H9 (cell line): ENCODE results near the gene TCP11L1. TPM values are rescaled to one million over a fixed set of nuclear protein-coding genes. Genes with fewer than 3 reads are reported as not detected.

ENCODE experiments used
- DNase-seq: peaks from one replicate; pipeline ENCODE4 v3.0.0-alpha.2; 2017
- H2AFZ ChIP-seq: one replicate; pipeline ENCODE4 v1.6.1; 2013; ENCODE audit warnings: mild to moderate bottlenecking, low read length, control low read depth, moderate library complexity
- H2AK5ac ChIP-seq: 2 replicates; pipeline ENCODE4 v1.6.1; 2013; ENCODE audit warnings: low read length, control low read depth, mixed read lengths; ENCODE audit not compliant: insufficient read length
- H2BK120ac ChIP-seq: one replicate; pipeline ENCODE4 v1.6.1; 2013; ENCODE audit warnings: low read depth, mild to moderate bottlenecking, low read length, control low read depth, inconsistent platforms; ENCODE audit not compliant: poor library complexity, severe bottlenecking
- H2BK12ac ChIP-seq: 2 replicates; pipeline ENCODE4 v1.6.1; 2013; ENCODE audit warnings: low read length, control low read depth, mixed read lengths, low read depth; ENCODE audit not compliant: insufficient read length
- H2BK15ac ChIP-seq: 2 replicates; pipeline ENCODE4 v1.6.1; 2013; ENCODE audit warnings: low read depth, low read length, control low read depth
- H2BK20ac ChIP-seq: one replicate; pipeline ENCODE4 v1.6.1; 2013; ENCODE audit warnings: low read depth, mild to moderate bottlenecking, low read length, control low read depth, inconsistent platforms; ENCODE audit not compliant: poor library complexity, severe bottlenecking
- H2BK5ac ChIP-seq: 2 replicates; pipeline ENCODE4 v1.6.1; 2013; ENCODE audit warnings: low read length, control low read depth, mixed read lengths; ENCODE audit not compliant: insufficient read length
- H3K14ac ChIP-seq: 2 replicates; pipeline ENCODE4 v1.6.1; 2013; ENCODE audit warnings: low read length, control low read depth; ENCODE audit not compliant: insufficient read depth
- H3K18ac ChIP-seq: 2 replicates; pipeline ENCODE4 v1.6.1; 2013; ENCODE audit warnings: low read depth, mild to moderate bottlenecking, mixed read lengths, low read length, control low read depth; ENCODE audit not compliant: insufficient read length
- H3K23ac ChIP-seq: 2 replicates; pipeline ENCODE4 v1.6.1; 2013; ENCODE audit warnings: low read length, control low read depth, mixed read lengths, low read depth; ENCODE audit not compliant: insufficient read length
- H3K23me2 ChIP-seq: 2 replicates; pipeline ENCODE4 v1.6.1; 2013; ENCODE audit warnings: low read depth, mild to moderate bottlenecking, mixed read lengths, low read length, control low read depth; ENCODE audit not compliant: insufficient read length, poor library complexity, severe bottlenecking
- H3K27ac ChIP-seq: 2 replicates; pipeline ENCODE4 v1.5.1; 2013; ENCODE audit warnings: low read length, control low read depth, mixed read lengths, low read depth; ENCODE audit not compliant: insufficient read length
- H3K27me3 ChIP-seq: 2 replicates; pipeline ENCODE4 v1.6.1; 2013; ENCODE audit warnings: low read length, control low read depth, inconsistent platforms; ENCODE audit not compliant: insufficient read depth
- H3K4ac ChIP-seq: 2 replicates; pipeline ENCODE4 v1.6.1; 2013; ENCODE audit warnings: low read depth, mild to moderate bottlenecking, control low read depth, inconsistent platforms, low read length, moderate library complexity
- H3K4me1 ChIP-seq: 2 replicates; pipeline ENCODE4 v1.6.1; 2013; ENCODE audit warnings: low read length, control low read depth, inconsistent platforms; ENCODE audit not compliant: insufficient read depth
- H3K4me2 ChIP-seq: 2 replicates; pipeline ENCODE4 v1.6.1; 2013; ENCODE audit warnings: low read length, control low read depth, mixed read lengths; ENCODE audit not compliant: insufficient read length, insufficient read depth
- H3K56ac ChIP-seq: 2 replicates; pipeline ENCODE4 v1.6.1; 2013; ENCODE audit warnings: low read depth, mild to moderate bottlenecking, mixed read lengths, low read length, control low read depth; ENCODE audit not compliant: insufficient read length
- H3K79me1 ChIP-seq: 2 replicates; pipeline ENCODE4 v1.6.1; 2013; ENCODE audit warnings: low read depth, mild to moderate bottlenecking, moderate library complexity, low read length, control low read depth, inconsistent platforms; ENCODE audit not compliant: insufficient read depth, poor library complexity, severe bottlenecking
- H3K79me2 ChIP-seq: 2 replicates; pipeline ENCODE4 v1.6.1; 2013; ENCODE audit warnings: low read length, control low read depth, inconsistent platforms; ENCODE audit not compliant: insufficient read depth
- H3K9ac ChIP-seq: 2 replicates; pipeline ENCODE4 v1.6.1; 2013; ENCODE audit warnings: low read length, control low read depth, mixed read lengths; ENCODE audit not compliant: insufficient read length; ENCODE audit errors: extremely low read depth
- H3K9me3 ChIP-seq: one replicate; pipeline ENCODE4 v1.6.1; 2013; ENCODE audit warnings: low read depth, low read length, inconsistent platforms; ENCODE audit not compliant: control insufficient read depth
- H3T11ph ChIP-seq: one replicate; pipeline ENCODE4 v1.6.1; 2013; ENCODE audit warnings: mild to moderate bottlenecking, low read length, control low read depth, inconsistent platforms
- H4K20me1 ChIP-seq: one replicate; pipeline ENCODE4 v1.6.1; 2013; ENCODE audit not compliant: control insufficient read depth, insufficient read length, insufficient read depth
- H4K5ac ChIP-seq: 2 replicates; pipeline ENCODE4 v1.6.1; 2013; ENCODE audit warnings: low read depth, mild to moderate bottlenecking, mixed read lengths, low read length, control low read depth; ENCODE audit not compliant: insufficient read length
- H4K8ac ChIP-seq: replicated peaks from 2 replicates; pipeline ENCODE4 v1.6.1; 2013; ENCODE audit warnings: low read length, control low read depth, mixed read lengths, low read depth; ENCODE audit not compliant: insufficient read length
- H4K91ac ChIP-seq: 2 replicates; pipeline ENCODE4 v1.6.1; 2013; ENCODE audit warnings: low read depth, mild to moderate bottlenecking, moderate library complexity, mixed read lengths, low read length, control low read depth; ENCODE audit not compliant: insufficient read length
- H3K27ac Mint-ChIP-seq, 3 experiments: 2 replicates in 2 of 3; 3 replicates in 1 of 3; pipeline ENCODE4 v1.8.0; 2020 to 2021; ENCODE audit warnings: mixed read lengths in 3 of 3, mild to moderate bottlenecking in 1 of 3, moderate library complexity in 1 of 3
- H3K27me3 Mint-ChIP-seq: 2 replicates; pipeline ENCODE4 v1.8.0; 2021; ENCODE audit warnings: low read depth, mild to moderate bottlenecking, moderate library complexity, mixed read lengths
- H3K36me3 Mint-ChIP-seq, 3 experiments: 2 replicates in 2 of 3; 3 replicates in 1 of 3; pipeline ENCODE4 v1.8.0; 2020 to 2021; ENCODE audit warnings: low read depth in 3 of 3, mixed read lengths in 3 of 3; ENCODE audit not compliant: insufficient read depth in 1 of 3
- H3K4me1 Mint-ChIP-seq, 2 experiments: 2 replicates each; pipeline ENCODE4 v1.8.0; 2020; ENCODE audit warnings: mixed read lengths in 2 of 2
- H3K4me3 Mint-ChIP-seq, 2 experiments: 2 replicates in 1 of 2; 3 replicates in 1 of 2; pipeline ENCODE4 v1.8.0; 2020 to 2021; ENCODE audit warnings: mild to moderate bottlenecking in 2 of 2, mixed read lengths in 2 of 2, moderate library complexity in 1 of 2
- H3K9me3 Mint-ChIP-seq, 2 experiments: 2 replicates in 1 of 2; 3 replicates in 1 of 2; pipeline ENCODE4 v1.8.0; 2020; ENCODE audit warnings: mild to moderate bottlenecking in 2 of 2, mixed read lengths in 2 of 2, moderate library complexity in 1 of 2
- CTCF ChIP-seq: fragments of 200-600 bp; sonication (generic); conservative IDR thresholded peaks from 3 replicates; pipeline ENCODE4 v1.8.0; 2021; ENCODE audit warnings: antibody characterized with exemption, mild to moderate bottlenecking
- WGBS: extraction: QIAGEN DNeasy Blood & Tissue Kit; methylation state at CpG from one replicate; pipeline ENCODE4 v1.1.7; 2013; ENCODE audit warnings: missing lambda C conversion rate, low lambda C conversion rate, mixed read lengths; ENCODE audit not compliant: insufficient read length; ENCODE audit errors: extremely low coverage; 5-methylcytosine and 5-hydroxymethylcytosine counted together
- total RNA-seq: library from RNA; stranded (reverse); gene quantifications from 2 replicates; pipeline ENCODE4 v1.2.1, GENCODE V29; 2021

The TCP11L1 gene
- total RNA-seq, 1 experiment from 2014 or later: 20.3 TPM

GRCh38 chr11:33021937-33022336 is 17.4 kb upstream of the TCP11L1 start:
- H4K8ac ChIP-seq: no peak overlapping the region
- H3K23ac ChIP-seq: no peak overlapping the region
- no peak overlapping the region for H2BK120ac ChIP-seq
- H3T11ph ChIP-seq: no peak overlapping the region
- Mint-ChIP-seq H3K4me1 (peaks cover 19 to 23% of the 10 kb centered on the region in 2 experiments), H3K27me3 (peaks cover 5% of the 10 kb centered on the region; the same call in 1 of the 2 replicates), H3K4me3 (no peak overlapping the region), H3K36me3 (no peaks in the 10 kb centered on the region), H3K9me3 (no peaks in the 10 kb centered on the region), H3K27ac (no peak overlapping the region)
- no peaks in the 10 kb centered on the region for H3K79me2 ChIP-seq
- no peak overlapping the region for H3K14ac ChIP-seq
- no peak overlapping the region for H2BK20ac ChIP-seq
- no peak for DNase-seq
- H3K79me1 ChIP-seq: no peaks in the 10 kb centered on the region
- H2AK5ac ChIP-seq: no peak overlapping the region
- H4K5ac ChIP-seq: no peak overlapping the region
- no peaks in the 10 kb centered on the region for H3K27me3 ChIP-seq
- H3K4me1 ChIP-seq: no peaks in the 10 kb centered on the region
- no peak for TF ChIP-seq CTCF
- H3K23me2 ChIP-seq: no peaks in the 10 kb centered on the region
- H3K4ac ChIP-seq: no peak overlapping the region
- no peak overlapping the region for H2BK15ac ChIP-seq
- WGBS: no CpG with 5 or more reads among the region's 1 CpG
- no peaks in the 10 kb centered on the region for H3K9me3 ChIP-seq
- no peak overlapping the region for H3K9ac ChIP-seq
- H3K4me2 ChIP-seq: no peak overlapping the region
- H2BK5ac ChIP-seq: no peak overlapping the region
- no peak overlapping the region for H3K18ac ChIP-seq
- H3K27ac ChIP-seq: no peak overlapping the region
- no peak overlapping the region for H2BK12ac ChIP-seq
- H4K20me1 ChIP-seq: no peaks in the 10 kb centered on the region
- H2AFZ ChIP-seq: no peak overlapping the region
- no peak overlapping the region for H4K91ac ChIP-seq
- no peak overlapping the region for H3K56ac ChIP-seq
